RWPE2 (cell line): ENCODE measurements around the gene SCOC.

Experiments used
- ATAC-seq: fragments of 200-7000 bp; cut with Tn5 transposase; 3 replicates; pipeline ENCODE4 v1.9.1; 2021; ENCODE audit warnings: low read depth
- DNase-seq: peaks from one replicate; pipeline ENCODE4 v3.0.0-alpha.2; 2020; ENCODE audit warnings: low spot score
- H3K27ac ChIP-seq: fragments of 450-650 bp; 2 replicates; pipeline ENCODE4 v1.5.1; 2017; ENCODE audit warnings: mild to moderate bottlenecking; ENCODE audit not compliant: poor library complexity, severe bottlenecking
- H3K27me3 ChIP-seq: fragments of 250-450 bp; sonication (Bioruptor Pico); 2 replicates; pipeline ENCODE4 v1.5.1; 2021; ENCODE audit warnings: mild to moderate bottlenecking, moderate library complexity; ENCODE audit not compliant: insufficient read depth, poor library complexity, severe bottlenecking
- H3K36me3 ChIP-seq: fragments of 250-450 bp; sonication (Bioruptor Pico); 2 replicates; pipeline ENCODE4 v1.5.1; 2020; ENCODE audit warnings: low read depth, mild to moderate bottlenecking, moderate library complexity
- H3K4me1 ChIP-seq: fragments of 250-450 bp; sonication (Bioruptor Pico); 2 replicates; pipeline ENCODE4 v1.5.1; 2021; ENCODE audit warnings: mild to moderate bottlenecking, moderate library complexity; ENCODE audit not compliant: insufficient read depth, poor library complexity, severe bottlenecking
- H3K4me3 ChIP-seq: fragments of 250-450 bp; sonication (Bioruptor Pico); 2 replicates; pipeline ENCODE4 v1.5.1; 2021; ENCODE audit warnings: mild to moderate bottlenecking, moderate library complexity; ENCODE audit not compliant: severe bottlenecking
- H3K9me3 ChIP-seq: fragments of 250-450 bp; sonication (Bioruptor Pico); 2 replicates; pipeline ENCODE4 v1.5.1; 2021; ENCODE audit warnings: mild to moderate bottlenecking, moderate library complexity; ENCODE audit not compliant: severe bottlenecking
- CTCF ChIP-seq: fragments of 450-650 bp; IDR thresholded peaks from one replicate; pipeline ENCODE4 v1.5.1; 2017; ENCODE audit warnings: mild to moderate bottlenecking, moderate library complexity; ENCODE audit not compliant: poor library complexity, severe bottlenecking

The SCOC gene

GRCh38 chr4:140423106-140423505 lies 49.7 kb downstream of the SCOC start:
- no peak overlapping the region for H3K4me3 ChIP-seq
- no peak overlapping the region for H3K27ac ChIP-seq
- H3K9me3 ChIP-seq: no peaks in the 10 kb centered on the region
- no peaks in the 10 kb centered on the region for H3K27me3 ChIP-seq
- H3K4me1 ChIP-seq: peaks cover 8% of the 10 kb centered on the region
- no peak for TF ChIP-seq CTCF
- H3K36me3 ChIP-seq: no peaks in the 10 kb centered on the region
- ATAC-seq (no peak), DNase-seq (no peak)

GRCh38 chr4:140426610-140427105 lies 53.2 kb downstream of the SCOC start:
- DNase-seq (no peak), ATAC-seq (no peak)
- H3K9me3 ChIP-seq: no peaks in the 10 kb centered on the region
- H3K36me3 ChIP-seq: no peaks in the 10 kb centered on the region
- peak overlapping the region; percentile 40 for H3K4me3 ChIP-seq
- no peak overlapping the region for H3K27ac ChIP-seq
- no peak for TF ChIP-seq CTCF
- peaks cover 8% of the 10 kb centered on the region for H3K4me1 ChIP-seq
- no peaks in the 10 kb centered on the region for H3K27me3 ChIP-seq

GRCh38 chr4:140427106-140427918 lies 53.9 kb downstream of the SCOC start, which contains the start of gene CLGN:
Gene CLGN, minus strand, starts transcription at chr4:140427648. Its CDS starts 14,570 bp downstream, at chr4:140413078.
- Histone ChIP-seq H3K27ac (no peak within 1 kb of the TSS), H3K4me1 (peaks cover 8% of the 10 kb centered on the region), H3K9me3 (no peaks in the 10 kb centered on the region), H3K4me3 (peak within 1 kb of the TSS; percentile 40), H3K27me3 (no peaks in the 10 kb centered on the region), H3K36me3 (no peaks in the 10 kb centered on the region)
- peak; percentile 65 for DNase-seq
- peak; percentile 63 for TF ChIP-seq CTCF
- ATAC-seq: peak; percentile 79

GRCh38 chr4:140427919-140428471 lies 54.5 kb downstream of the SCOC start:
- Histone ChIP-seq H3K4me3 (peak overlapping the region; percentile 40), H3K9me3 (no peaks in the 10 kb centered on the region), H3K4me1 (peaks cover 6% of the 10 kb centered on the region), H3K36me3 (no peaks in the 10 kb centered on the region), H3K27ac (no peak overlapping the region), H3K27me3 (no peaks in the 10 kb centered on the region)
- DNase-seq (no peak), ATAC-seq (peak; percentile 10; the same call in 1 of the 3 replicates)
- TF ChIP-seq CTCF: peak; percentile 26
